Loucy (cell line): ENCODE measurements around the gene ANKRD13B.

Source experiments
- CTCF ChIP-seq: fragments of 200-600 bp; sonication (generic); conservative IDR thresholded peaks from 2 replicates; pipeline ENCODE4 v1.5.1; 2014; ENCODE audit warnings: mild to moderate bottlenecking, antibody characterized with exemption, low read length
- EZH2phosphoT487 ChIP-seq: fragments of 200-600 bp; IDR thresholded peaks from 2 replicates; pipeline ENCODE4 v1.6.1; 2018; ENCODE audit warnings: antibody characterized with exemption, mild to moderate bottlenecking, moderate library complexity, borderline replicate concordance

- TF ChIP-seq CTCF (no peak), EZH2phosphoT487 (no peak)
Observed at GRCh38 chr17:29649359-29649758, 56.4 kb downstream of the ANKRD13B start.
